ENCODE measurements around the gene OTX2.

The OTX2 gene

GRCh38 chr14:56810147-56810719 lies at the start of gene OTX2:
OTX2 (minus strand) TSS chr14:56810479; CDS start chr14:56805456, 5,023 bp downstream.
- H3K36me3 ChIP-seq (ENCODE audit: control insufficient read depth in 2 of 2, insufficient read depth in 2 of 2, low read length in 2 of 2), result no peaks in the 10 kb centered on the region
- no peak within 1 kb of the TSS for H3K27ac ChIP-seq (ENCODE audit: low read length)
- H3K9ac ChIP-seq (ENCODE audit: low read length in 2 of 2), result no peak within 1 kb of the TSS
- H3K4me3 ChIP-seq (ENCODE audit: low read length in 2 of 2), result peak within 1 kb of the TSS in 1 of 2 donors; percentile 22
- H3K9me3 ChIP-seq (ENCODE audit: control insufficient read depth in 2 of 2, low read length in 2 of 2), result no peaks in the 10 kb centered on the region
- H3K27me3 ChIP-seq (ENCODE audit: control insufficient read depth in 1 of 2, insufficient read depth in 2 of 2, low read length in 2 of 2), result peaks cover 67 to 97% of the 10 kb centered on the region in 2 donors
- H3K4me1 ChIP-seq (ENCODE audit: control insufficient read depth, insufficient read depth, low read length), result peaks cover 15% of the 10 kb centered on the region

DNA sequence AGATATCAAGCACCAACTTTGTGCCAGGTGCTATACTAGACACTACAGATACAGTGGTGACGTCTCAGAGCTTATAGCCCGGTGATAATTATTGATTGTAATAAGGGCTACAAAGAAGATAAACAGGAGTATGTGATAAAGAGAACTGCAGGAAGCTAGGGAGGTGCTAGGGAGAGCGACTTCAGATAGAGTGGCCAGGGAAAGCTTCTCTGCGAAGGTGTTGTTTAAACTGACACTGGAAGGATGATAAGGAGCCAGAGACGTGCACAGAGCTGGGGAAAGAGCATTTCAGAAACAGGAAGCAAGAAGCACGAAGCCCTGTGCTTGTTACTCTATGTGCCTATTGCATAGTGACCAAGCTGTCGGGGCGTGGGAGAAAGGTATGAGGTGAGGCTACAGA lies 48.1 kb upstream of the OTX2 start:
- Histone ChIP-seq H3K9ac (ENCODE audit: low read length in 2 of 2) (no peak overlapping the region), H3K27me3 (ENCODE audit: control insufficient read depth in 1 of 2, insufficient read depth in 2 of 2, low read length in 2 of 2) (peaks cover 0 to 8% of the 10 kb centered on the region in 2 donors), H3K9me3 (ENCODE audit: control insufficient read depth in 2 of 2, low read length in 2 of 2) (no peaks in the 10 kb centered on the region), H3K4me3 (ENCODE audit: low read length in 2 of 2) (no peak overlapping the region), H3K27ac (ENCODE audit: low read length) (no peak overlapping the region), H3K36me3 (ENCODE audit: control insufficient read depth in 2 of 2, insufficient read depth in 2 of 2, low read length in 2 of 2) (no peaks in the 10 kb centered on the region), H3K4me1 (ENCODE audit: control insufficient read depth, insufficient read depth, low read length) (no peaks in the 10 kb centered on the region)

DNA sequence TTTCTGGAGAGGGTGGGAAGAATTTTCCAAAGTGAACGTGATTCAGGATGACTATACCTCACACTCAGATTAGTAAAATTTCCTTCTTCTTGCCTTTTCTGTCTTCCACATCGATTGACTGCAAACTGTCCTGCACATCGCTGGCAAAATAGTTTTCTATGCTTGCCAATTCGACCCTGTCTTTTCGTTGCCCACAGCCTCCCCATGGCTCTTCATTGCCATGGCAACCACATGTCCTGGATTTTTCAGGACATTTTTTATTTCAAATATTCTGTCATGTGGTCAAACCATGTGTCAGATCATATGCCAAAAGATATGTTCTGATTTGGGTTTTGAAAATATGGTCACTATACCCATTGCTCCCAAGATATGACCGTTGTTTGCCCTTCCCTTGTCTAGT lies 46.9 kb upstream of the OTX2 start:
- Histone ChIP-seq H3K27me3 (ENCODE audit: control insufficient read depth in 1 of 2, insufficient read depth in 2 of 2, low read length in 2 of 2) (peaks cover 0 to 8% of the 10 kb centered on the region in 2 donors), H3K4me3 (ENCODE audit: low read length in 2 of 2) (no peak overlapping the region)

GRCh38 chr14:56855891-56856461 lies 45.7 kb upstream of the OTX2 start:
- Histone ChIP-seq H3K9me3 (ENCODE audit: control insufficient read depth in 2 of 2, low read length in 2 of 2) (no peaks in the 10 kb centered on the region), H3K27me3 (ENCODE audit: control insufficient read depth in 1 of 2, insufficient read depth in 2 of 2, low read length in 2 of 2) (peaks cover 0 to 8% of the 10 kb centered on the region in 2 donors), H3K4me3 (ENCODE audit: low read length in 2 of 2) (no peak overlapping the region), H3K36me3 (ENCODE audit: control insufficient read depth in 2 of 2, insufficient read depth in 2 of 2, low read length in 2 of 2) (no peaks in the 10 kb centered on the region), H3K4me1 (ENCODE audit: control insufficient read depth, insufficient read depth, low read length) (no peaks in the 10 kb centered on the region), H3K27ac (ENCODE audit: low read length) (no peak overlapping the region), H3K9ac (ENCODE audit: low read length in 2 of 2) (no peak overlapping the region)

More for the DNA sequence above, 46.9 kb upstream of the OTX2 start:
- H3K4me1 ChIP-seq (ENCODE audit: control insufficient read depth, insufficient read depth, low read length), result no peaks in the 10 kb centered on the region
- H3K36me3 ChIP-seq (ENCODE audit: control insufficient read depth in 2 of 2, insufficient read depth in 2 of 2, low read length in 2 of 2), result no peaks in the 10 kb centered on the region
- no peak overlapping the region for H3K9ac ChIP-seq (ENCODE audit: low read length in 2 of 2)
- H3K27ac ChIP-seq (ENCODE audit: low read length), result no peak overlapping the region
- H3K9me3 ChIP-seq (ENCODE audit: control insufficient read depth in 2 of 2, low read length in 2 of 2), result no peaks in the 10 kb centered on the region

DNA sequence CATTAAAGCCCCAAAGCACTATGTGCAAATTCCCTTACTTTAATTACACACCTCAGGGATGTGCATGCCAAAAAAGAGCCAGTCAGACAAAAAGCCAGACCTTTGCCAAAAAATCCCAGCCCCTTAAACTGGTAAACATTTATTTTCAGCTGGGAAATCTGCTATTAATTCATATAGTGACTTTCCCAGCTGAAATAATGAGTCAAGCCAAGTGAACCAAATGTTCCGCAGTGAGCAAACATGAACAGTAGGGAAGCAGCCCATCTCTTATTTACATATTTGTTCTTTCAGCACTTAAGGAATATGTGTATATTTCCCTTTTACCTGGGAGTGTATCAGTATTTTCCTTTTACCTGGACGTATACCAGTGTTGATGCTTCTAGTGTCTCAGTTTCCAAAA lies 44.0 kb upstream of the OTX2 start:
- no peak overlapping the region for H3K27ac ChIP-seq (ENCODE audit: low read length)
- no peaks in the 10 kb centered on the region for H3K9me3 ChIP-seq (ENCODE audit: control insufficient read depth in 2 of 2, low read length in 2 of 2)
- H3K27me3 ChIP-seq (ENCODE audit: control insufficient read depth in 1 of 2, insufficient read depth in 2 of 2, low read length in 2 of 2), result peaks cover 0 to 8% of the 10 kb centered on the region in 2 donors
- no peaks in the 10 kb centered on the region for H3K4me1 ChIP-seq (ENCODE audit: control insufficient read depth, insufficient read depth, low read length)
- H3K4me3 ChIP-seq (ENCODE audit: low read length in 2 of 2), result no peak overlapping the region
- H3K9ac ChIP-seq (ENCODE audit: low read length in 2 of 2), result no peak overlapping the region
- H3K36me3 ChIP-seq (ENCODE audit: control insufficient read depth in 2 of 2, insufficient read depth in 2 of 2, low read length in 2 of 2), result no peaks in the 10 kb centered on the region

- H3K9me3 ChIP-seq (ENCODE audit: control insufficient read depth in 2 of 2, low read length in 2 of 2), result peaks cover 0 to 2% of the 10 kb centered on the region in 2 donors
- H3K27me3 ChIP-seq (ENCODE audit: control insufficient read depth in 1 of 2, insufficient read depth in 2 of 2, low read length in 2 of 2), result peaks cover 6 to 10% of the 10 kb centered on the region in 2 donors
- H3K36me3 ChIP-seq (ENCODE audit: control insufficient read depth in 2 of 2, insufficient read depth in 2 of 2, low read length in 2 of 2), result no peaks in the 10 kb centered on the region
- no peak overlapping the region for H3K27ac ChIP-seq (ENCODE audit: low read length)
- no peak overlapping the region for H3K4me3 ChIP-seq (ENCODE audit: low read length in 2 of 2)
- no peak overlapping the region for H3K9ac ChIP-seq (ENCODE audit: low read length in 2 of 2)
- H3K4me1 ChIP-seq (ENCODE audit: control insufficient read depth, insufficient read depth, low read length), result no peaks in the 10 kb centered on the region
Measured at GRCh38 chr14:56846970-56847930, 37.0 kb upstream of the OTX2 start.

DNA sequence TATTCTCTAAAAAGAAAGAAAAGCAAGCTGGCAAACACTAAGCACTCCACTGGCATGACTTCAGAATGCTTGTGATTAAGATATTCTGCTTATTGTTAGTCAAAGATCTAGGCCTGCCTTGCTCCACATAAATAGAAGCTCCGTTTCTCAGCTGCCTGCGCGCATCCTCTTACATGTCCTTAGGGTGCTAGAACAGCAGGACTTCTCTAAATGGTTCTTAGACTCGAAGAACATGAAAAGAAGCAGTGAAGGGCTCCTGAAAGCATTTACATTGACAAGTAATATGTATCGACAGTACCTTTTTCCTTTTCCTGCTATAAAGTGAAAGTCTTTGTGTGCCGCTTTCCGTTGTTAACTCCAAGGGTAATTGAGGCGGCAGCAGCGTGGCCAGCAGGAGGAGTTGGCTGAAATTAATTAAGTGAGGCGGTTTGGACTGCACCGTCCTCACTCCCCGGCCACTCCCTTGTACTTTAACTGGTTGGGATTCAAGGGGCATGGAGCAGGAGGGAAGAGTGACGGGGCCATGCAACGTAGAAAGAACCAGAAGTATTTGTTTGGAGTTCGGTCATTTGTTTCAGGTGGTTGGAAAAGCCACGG lies 34.2 kb upstream of the OTX2 start:
- Histone ChIP-seq H3K27me3 (ENCODE audit: control insufficient read depth in 1 of 2, insufficient read depth in 2 of 2, low read length in 2 of 2) (peaks cover 6 to 10% of the 10 kb centered on the region in 2 donors), H3K9me3 (ENCODE audit: control insufficient read depth in 2 of 2, low read length in 2 of 2) (peaks cover 0 to 2% of the 10 kb centered on the region in 2 donors), H3K36me3 (ENCODE audit: control insufficient read depth in 2 of 2, insufficient read depth in 2 of 2, low read length in 2 of 2) (no peaks in the 10 kb centered on the region), H3K9ac (ENCODE audit: low read length in 2 of 2) (no peak overlapping the region), H3K4me3 (ENCODE audit: low read length in 2 of 2) (no peak overlapping the region), H3K27ac (ENCODE audit: low read length) (no peak overlapping the region), H3K4me1 (ENCODE audit: control insufficient read depth, insufficient read depth, low read length) (no peaks in the 10 kb centered on the region)

- peaks cover 6 to 10% of the 10 kb centered on the region in 2 donors for H3K27me3 ChIP-seq (ENCODE audit: control insufficient read depth in 1 of 2, insufficient read depth in 2 of 2, low read length in 2 of 2)
- H3K9ac ChIP-seq (ENCODE audit: low read length in 2 of 2), result no peak overlapping the region
- no peak overlapping the region for H3K27ac ChIP-seq (ENCODE audit: low read length)
- peaks cover 0 to 2% of the 10 kb centered on the region in 2 donors for H3K9me3 ChIP-seq (ENCODE audit: control insufficient read depth in 2 of 2, low read length in 2 of 2)
- H3K36me3 ChIP-seq (ENCODE audit: control insufficient read depth in 2 of 2, insufficient read depth in 2 of 2, low read length in 2 of 2), result no peaks in the 10 kb centered on the region
- H3K4me1 ChIP-seq (ENCODE audit: control insufficient read depth, insufficient read depth, low read length), result no peaks in the 10 kb centered on the region
- no peak overlapping the region for H3K4me3 ChIP-seq (ENCODE audit: low read length in 2 of 2)
Measured at GRCh38 chr14:56841611-56842010, 31.3 kb upstream of the OTX2 start.

GRCh38 chr14:56840221-56840620 lies 29.9 kb upstream of the OTX2 start:
- Histone ChIP-seq H3K27me3 (ENCODE audit: control insufficient read depth in 1 of 2, insufficient read depth in 2 of 2, low read length in 2 of 2) (peaks cover 6 to 7% of the 10 kb centered on the region in 2 donors), H3K4me3 (ENCODE audit: low read length in 2 of 2) (no peak overlapping the region), H3K36me3 (ENCODE audit: control insufficient read depth in 2 of 2, insufficient read depth in 2 of 2, low read length in 2 of 2) (no peaks in the 10 kb centered on the region), H3K9ac (ENCODE audit: low read length in 2 of 2) (no peak overlapping the region), H3K27ac (ENCODE audit: low read length) (no peak overlapping the region), H3K9me3 (ENCODE audit: control insufficient read depth in 2 of 2, low read length in 2 of 2) (peaks cover 0 to 2% of the 10 kb centered on the region in 2 donors), H3K4me1 (ENCODE audit: control insufficient read depth, insufficient read depth, low read length) (no peaks in the 10 kb centered on the region)

DNA sequence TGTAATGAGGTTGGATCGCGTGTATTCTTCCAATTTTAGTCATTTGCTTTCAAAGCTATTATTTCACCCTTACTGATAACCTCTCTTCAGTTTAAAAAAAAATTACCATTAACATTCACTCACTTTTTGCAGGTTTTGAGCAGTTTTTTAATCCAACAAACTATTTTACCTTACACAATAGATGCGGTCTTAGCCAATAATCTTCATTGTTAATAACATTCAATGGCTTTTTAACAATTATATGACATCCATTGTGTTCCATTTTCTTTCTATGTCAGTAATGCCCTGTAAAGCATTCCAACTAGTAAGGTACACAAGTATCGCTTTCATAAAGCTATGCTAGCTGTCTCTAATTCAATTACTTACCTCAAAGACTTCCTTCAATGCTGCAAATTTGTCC lies 18.9 kb upstream of the OTX2 start:
- Histone ChIP-seq H3K4me3 (ENCODE audit: low read length in 2 of 2) (no peak overlapping the region), H3K9ac (ENCODE audit: low read length in 2 of 2) (no peak overlapping the region)

More for the DNA sequence above, 18.9 kb upstream of the OTX2 start:
- H3K27ac ChIP-seq (ENCODE audit: low read length), result no peak overlapping the region
- H3K36me3 ChIP-seq (ENCODE audit: control insufficient read depth in 2 of 2, insufficient read depth in 2 of 2, low read length in 2 of 2), result no peaks in the 10 kb centered on the region
- H3K4me1 ChIP-seq (ENCODE audit: control insufficient read depth, insufficient read depth, low read length), result no peaks in the 10 kb centered on the region
- H3K27me3 ChIP-seq (ENCODE audit: control insufficient read depth in 1 of 2, insufficient read depth in 2 of 2, low read length in 2 of 2), result no peaks in the 10 kb centered on the region
- no peaks in the 10 kb centered on the region for H3K9me3 ChIP-seq (ENCODE audit: control insufficient read depth in 2 of 2, low read length in 2 of 2)

All from stomach smooth muscle (tissue), 2 donors.